Right cardiac atrium (tissue), 5 donors: ENCODE results near the gene COPZ2. TPM values are rescaled to one million over a fixed set of nuclear protein-coding genes. Genes with fewer than 3 reads are reported as not detected.
"Not testable (repeated sequence)": the region's sequence is repeated elsewhere in the genome, so short reads cannot be mapped to it uniquely, and the experiment has no call there.

Experiments used
- ATAC-seq, 2 donors: fragments of 200-7000 bp; cut with Tn5 transposase; one replicate each; pipeline versions ENCODE4 v1.8.0 to v1.9.1; 2020; ENCODE audit warnings: moderate library complexity in 2 of 2, mild to moderate bottlenecking in 1 of 2
- DNase-seq, 3 donors: peaks; one replicate each; pipeline ENCODE4 v3.0.0-alpha.2; 2020
- H3K27ac ChIP-seq: one replicate; pipeline ENCODE4 v1.5.1; 2013; ENCODE audit warnings: mild to moderate bottlenecking, low read length, control low read depth, moderate library complexity
- H3K27me3 ChIP-seq: one replicate; pipeline ENCODE4 v1.6.1; 2013; ENCODE audit not compliant: control insufficient read depth, insufficient read depth
- H3K4me1 ChIP-seq: one replicate; pipeline ENCODE4 v1.6.1; 2013; ENCODE audit warnings: low read length; ENCODE audit not compliant: control insufficient read depth, insufficient read depth
- H3K4me3 ChIP-seq: one replicate; pipeline ENCODE4 v1.5.1; 2013; ENCODE audit warnings: low read length, control low read depth
- H3K9me3 ChIP-seq: one replicate; pipeline ENCODE4 v1.6.1; 2013; ENCODE audit warnings: low read length; ENCODE audit not compliant: control insufficient read depth
- WGBS: extraction: QIAGEN DNeasy Blood & Tissue Kit; methylation state at CpG from one replicate; pipeline ENCODE4 v1.1.7; 2013; 5-methylcytosine and 5-hydroxymethylcytosine counted together
- intact Hi-C, 4 donors: fragments of 100-400 bp; cut with DNase I; formaldehyde crosslinking; loops; one replicate each; pipeline versions ENCODE4 v1.11.0 to v1.14.0; 2022 to 2023
- polyA plus RNA-seq: library from polyadenylated mRNA; stranded (reverse); fragments of 200-250 nt; gene quantifications from one replicate; pipeline ENCODE4 v1.2.3, GENCODE V29; 2013
- total RNA-seq, 4 donors: library from RNA; stranded (reverse); fragmentation: NEBNext Ultra II Directional; extraction: Animal tissue kit (Norgen Biotek cat#: 25700); gene quantifications; one replicate each; pipeline ENCODE4 v1.2.1, GENCODE V29; 2021
- donor health status: healthy with polysubstance abuse.
- donor health status: DM: no; HTN: yes; CAD: no.
- donor health status: DM: no; HTN: no; CAD: no.
- donor health status: DM: no; HTN: yes; CAD: no; lungs with severe emphysema.
- donor health status: DM: yes; HTN: yes; CAD: no.

The COPZ2 gene
- total and polyA plus RNA-seq, 5 donors: 51.8 to 74.8 (median 65.9) TPM

DNA sequence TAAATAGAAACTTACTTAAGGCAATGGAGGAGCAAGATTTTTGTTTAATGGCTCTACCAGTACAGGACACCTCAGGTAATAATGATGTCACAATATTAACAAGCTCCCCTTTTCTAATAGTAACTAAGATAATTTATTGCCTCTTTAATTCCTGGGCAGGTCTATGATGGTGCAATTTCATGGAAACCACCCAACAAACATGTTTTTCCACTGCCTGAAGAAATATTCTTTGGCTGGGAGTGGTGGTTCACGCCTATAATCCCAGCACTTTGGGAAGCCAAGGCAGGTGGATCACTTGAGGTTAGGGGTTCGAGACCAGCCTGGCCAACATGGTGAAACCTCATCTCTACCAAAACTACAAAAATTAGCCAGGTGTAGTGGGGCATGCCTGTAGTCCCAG lies 30.2 kb upstream of the COPZ2 start:
- DNase-seq, H3K4me1 ChIP-seq, H3K27me3 ChIP-seq, H3K27ac ChIP-seq, H3K9me3 ChIP-seq, intact Hi-C loops, ATAC-seq, H3K4me3 ChIP-seq: not testable (repeated sequence)
- WGBS: 89% methylated on average over 2 of the region's 2 CpGs

DNA sequence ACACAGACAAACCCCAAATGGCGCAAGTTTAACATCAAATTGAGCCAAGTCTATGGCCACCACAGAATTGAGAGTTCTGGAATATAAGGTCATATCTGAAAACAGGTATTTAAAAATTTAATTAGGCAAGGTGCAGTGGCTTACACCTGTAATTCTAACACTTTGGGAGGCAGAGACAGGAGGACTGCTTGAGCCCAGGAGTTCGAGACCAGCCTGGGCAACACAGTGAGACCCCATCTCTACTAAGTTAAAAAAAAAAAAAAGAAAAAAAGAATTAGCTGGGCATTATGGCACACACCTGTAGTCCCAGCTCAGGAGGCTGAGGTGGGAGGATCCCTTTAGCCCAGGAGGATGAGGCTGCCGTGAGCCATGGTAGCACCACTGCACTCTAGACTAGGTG lies 29.6 kb upstream of the COPZ2 start:
- 98% methylated on average over 3 of the region's 3 CpGs for WGBS
- ATAC-seq: no peak
- intact Hi-C loops: no loop called here

GRCh38 chr17:48066656-48067055 lies 29.1 kb upstream of the COPZ2 start:
- WGBS: 53% methylated on average over 1 of the region's 1 CpG
- H3K9me3 ChIP-seq: no peaks in the 10 kb centered on the region
- no peak for ATAC-seq

More for the DNA sequence above, 29.6 kb upstream of the COPZ2 start:
- no peak overlapping the region for H3K4me3 ChIP-seq
- H3K9me3 ChIP-seq: no peaks in the 10 kb centered on the region
- no peaks in the 10 kb centered on the region for H3K27me3 ChIP-seq
- no peak for DNase-seq
- no peak overlapping the region for H3K27ac ChIP-seq
- H3K4me1 ChIP-seq: peaks cover 8% of the 10 kb centered on the region

DNA sequence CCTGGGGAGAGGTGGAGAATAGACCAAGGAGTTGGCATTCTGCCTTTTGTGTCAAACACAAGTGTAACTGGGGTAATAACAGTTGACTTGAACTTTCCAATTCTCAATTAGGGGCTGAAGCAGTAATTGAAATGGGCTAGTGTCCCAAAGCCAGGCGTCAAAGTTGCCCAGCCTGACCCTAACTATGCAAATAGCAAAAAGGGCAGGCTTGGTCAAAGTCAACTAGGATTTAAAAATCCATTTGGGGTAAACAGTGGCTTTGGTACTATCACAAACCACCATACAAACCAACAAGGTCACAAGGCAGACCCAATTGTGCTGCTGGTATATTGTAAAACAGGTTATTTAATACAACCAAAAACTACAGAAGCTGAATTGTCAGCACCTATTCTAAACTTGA lies 28.6 kb upstream of the COPZ2 start:
- intact Hi-C loops: no loop called here
- Histone ChIP-seq H3K4me1 (peaks cover 8% of the 10 kb centered on the region), H3K9me3 (no peaks in the 10 kb centered on the region), H3K27ac (no peak overlapping the region), H3K4me3 (no peak overlapping the region), H3K27me3 (no peaks in the 10 kb centered on the region)
- whole genome bisulfite sequencing: 79% methylated on average over 1 of the region's 1 CpG
- DNase-seq (no peak), ATAC-seq (no peak)

More at GRCh38 chr17:48066656-48067055, 29.1 kb upstream of the COPZ2 start:
- Histone ChIP-seq H3K27ac (no peak overlapping the region), H3K27me3 (no peaks in the 10 kb centered on the region), H3K4me1 (peaks cover 8% of the 10 kb centered on the region), H3K4me3 (no peak overlapping the region)
- no peak for DNase-seq
- intact Hi-C loops: no loop called here

- Histone ChIP-seq H3K4me1 (peaks cover 9% of the 10 kb centered on the region), H3K27me3 (no peaks in the 10 kb centered on the region), H3K27ac (peak overlapping the region; percentile 49), H3K9me3 (no peaks in the 10 kb centered on the region), H3K4me3 (no peak overlapping the region)
- intact Hi-C loops: no loop called here
- 82% methylated on average over 3 of the region's 3 CpGs for WGBS
- DNase-seq (no peak), ATAC-seq (no peak)
Observed at GRCh38 chr17:48064638-48065037, 27.0 kb upstream of the COPZ2 start.

DNA sequence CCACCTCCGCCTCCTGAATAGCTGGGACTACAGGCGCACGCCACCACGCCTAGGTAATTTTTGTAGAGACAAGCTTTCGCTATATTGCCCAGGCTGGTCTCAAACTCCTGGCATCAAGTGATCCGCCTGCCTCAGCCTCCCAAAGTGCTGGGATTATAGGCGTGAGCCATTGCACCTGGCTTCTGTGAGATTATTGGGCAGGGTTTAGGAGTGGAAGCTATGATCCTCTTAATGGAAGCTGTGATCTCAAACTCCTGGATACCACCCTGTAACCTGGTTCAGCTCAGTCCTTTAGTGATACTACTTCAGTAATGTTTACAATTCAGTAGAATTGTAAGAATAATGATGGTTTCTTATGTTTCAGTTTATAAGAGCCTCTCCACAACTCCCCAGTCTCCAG lies 24.7 kb upstream of the COPZ2 start:
- H3K4me3 ChIP-seq: no peak overlapping the region
- no peaks in the 10 kb centered on the region for H3K9me3 ChIP-seq
- H3K27me3 ChIP-seq: no peaks in the 10 kb centered on the region
- 96% methylated on average over 7 of the region's 7 CpGs for WGBS
- ATAC-seq (no peak), DNase-seq (no peak)
- H3K4me1 ChIP-seq: peaks cover 15% of the 10 kb centered on the region
- H3K27ac ChIP-seq: no peak overlapping the region
- intact Hi-C loops: no loop called here

DNA sequence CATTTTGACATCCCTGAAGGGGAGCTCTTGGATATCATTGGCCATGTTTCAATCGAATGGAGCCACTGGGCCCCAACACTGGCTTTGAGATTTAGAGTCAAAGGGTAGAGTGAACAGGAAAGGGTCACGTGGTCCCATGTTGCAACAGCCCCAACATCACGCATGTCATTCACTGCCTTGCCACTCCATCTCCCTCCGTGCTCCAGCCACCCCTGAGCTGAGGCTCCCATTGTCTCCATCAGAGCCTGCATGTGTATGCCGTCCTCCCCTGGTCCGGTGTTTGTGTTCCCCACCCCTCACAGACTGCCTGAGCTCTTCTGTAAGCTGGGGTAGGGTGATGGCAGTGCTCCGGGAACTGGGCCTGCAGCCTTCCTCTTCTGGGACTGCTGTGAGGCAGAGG lies 22.7 kb upstream of the COPZ2 start:
- ATAC-seq: no peak
- 61% methylated on average over 7 of the region's 7 CpGs for WGBS
- Histone ChIP-seq H3K4me3 (no peak overlapping the region), H3K9me3 (no peaks in the 10 kb centered on the region), H3K4me1 (peaks cover 18% of the 10 kb centered on the region), H3K27ac (peak overlapping the region; percentile 5), H3K27me3 (no peaks in the 10 kb centered on the region)
- DNase-seq: no peak
- intact Hi-C loops: no loop called here

DNA sequence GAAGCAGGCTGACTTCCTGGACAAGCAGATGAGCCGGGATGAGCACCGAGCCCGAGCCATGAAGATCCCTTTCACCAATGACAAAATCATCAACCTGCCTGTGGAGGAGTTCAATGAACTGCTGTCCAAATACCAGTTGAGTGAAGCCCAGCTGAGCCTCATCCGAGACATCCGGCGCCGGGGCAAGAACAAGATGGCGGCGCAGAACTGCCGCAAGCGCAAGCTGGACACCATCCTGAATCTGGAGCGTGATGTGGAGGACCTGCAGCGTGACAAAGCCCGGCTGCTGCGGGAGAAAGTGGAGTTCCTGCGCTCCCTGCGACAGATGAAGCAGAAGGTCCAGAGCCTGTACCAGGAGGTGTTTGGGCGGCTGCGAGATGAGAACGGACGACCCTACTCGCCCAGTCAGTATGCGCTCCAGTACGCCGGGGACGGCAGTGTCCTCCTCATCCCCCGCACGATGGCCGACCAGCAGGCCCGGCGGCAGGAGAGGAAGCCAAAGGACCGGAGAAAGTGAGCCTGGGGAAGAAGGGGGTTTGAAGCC lies 21.6 kb upstream of the COPZ2 start:
- H3K27ac ChIP-seq: no peak overlapping the region
- DNase-seq (no peak), ATAC-seq (no peak)
- no peaks in the 10 kb centered on the region for H3K9me3 ChIP-seq
- peaks cover 14% of the 10 kb centered on the region for H3K4me1 ChIP-seq
- no peak overlapping the region for H3K4me3 ChIP-seq
- no peaks in the 10 kb centered on the region for H3K27me3 ChIP-seq
- intact Hi-C loops: no loop called here
- WGBS: 87% methylated on average over 32 of the region's 32 CpGs

GRCh38 chr17:48058393-48059124 lies 21.0 kb upstream of the COPZ2 start:
- no peak overlapping the region for H3K4me3 ChIP-seq
- H3K27ac ChIP-seq: no peak overlapping the region
- intact Hi-C loops: no loop called here
- peaks cover 16% of the 10 kb centered on the region for H3K4me1 ChIP-seq
- DNase-seq (no peak), ATAC-seq (no peak)
- H3K27me3 ChIP-seq: no peaks in the 10 kb centered on the region
- H3K9me3 ChIP-seq: no peaks in the 10 kb centered on the region
- WGBS: 77% methylated on average over 11 of the region's 11 CpGs

GRCh38 chr17:48057626-48058025 lies 20.0 kb upstream of the COPZ2 start:
- no peak for DNase-seq
- WGBS: 44% methylated on average over 4 of the region's 4 CpGs
- H3K27me3 ChIP-seq: no peaks in the 10 kb centered on the region
- intact Hi-C loops: no loop called here
- H3K9me3 ChIP-seq: no peaks in the 10 kb centered on the region
- H3K4me3 ChIP-seq: no peak overlapping the region
- no peak overlapping the region for H3K27ac ChIP-seq
- H3K4me1 ChIP-seq: peaks cover 18% of the 10 kb centered on the region
- no peak for ATAC-seq

DNA sequence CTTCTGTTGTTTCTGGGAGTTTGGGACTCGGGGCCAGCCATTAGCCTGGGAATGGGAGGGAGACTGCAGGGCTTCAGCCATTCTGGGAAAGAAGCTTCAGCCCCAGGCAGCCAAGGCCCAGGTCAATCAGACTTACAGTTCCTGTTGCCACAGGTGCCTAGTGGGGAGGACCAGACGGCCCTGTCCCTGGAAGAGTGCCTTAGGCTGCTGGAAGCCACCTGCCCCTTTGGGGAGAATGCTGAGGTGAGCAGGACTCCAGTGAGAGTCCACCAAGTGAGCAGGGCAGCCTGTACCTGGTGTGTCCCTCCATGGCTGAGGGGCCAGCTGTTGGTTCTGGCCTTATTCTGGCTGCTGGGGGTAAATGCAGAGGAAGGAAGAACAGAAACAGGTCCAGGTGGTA lies 19.3 kb upstream of the COPZ2 start:
- H3K4me1 ChIP-seq: peaks cover 24% of the 10 kb centered on the region
- intact Hi-C loops: no loop called here
- peak overlapping the region; percentile 40 for H3K27ac ChIP-seq
- 69% methylated on average over 2 of the region's 2 CpGs for WGBS
- H3K4me3 ChIP-seq: no peak overlapping the region
- H3K9me3 ChIP-seq: no peaks in the 10 kb centered on the region
- ATAC-seq (no peak), DNase-seq (no peak)
- H3K27me3 ChIP-seq: no peaks in the 10 kb centered on the region
